Osteocyte (in vitro differentiated cells): Measurements from ENCODE around the gene DTL. TPM values are rescaled to one million over a fixed set of nuclear protein-coding genes. Genes with fewer than 3 reads are reported as not detected.

Experiments used
- DNase-seq: peaks from one replicate; pipeline ENCODE4 v3.0.0; 2021; ENCODE audit warnings: mixed read lengths; ENCODE audit not compliant: unreplicated experiment; ENCODE audit errors: extremely low spot score
- H3K27ac Mint-ChIP-seq: one replicate; pipeline ENCODE4 v1.8.0; 2021; ENCODE audit warnings: mild to moderate bottlenecking, mixed read lengths; ENCODE audit not compliant: unreplicated experiment
- H3K27me3 Mint-ChIP-seq: one replicate; pipeline ENCODE4 v1.8.0; 2021; ENCODE audit warnings: mixed read lengths; ENCODE audit not compliant: unreplicated experiment
- H3K36me3 Mint-ChIP-seq: one replicate; pipeline ENCODE4 v1.8.0; 2021; ENCODE audit warnings: mixed read lengths; ENCODE audit not compliant: unreplicated experiment
- H3K4me1 Mint-ChIP-seq: one replicate; pipeline ENCODE4 v1.8.0; 2021; ENCODE audit warnings: mixed read lengths; ENCODE audit not compliant: unreplicated experiment
- H3K4me3 Mint-ChIP-seq: one replicate; pipeline ENCODE4 v1.8.0; 2021; ENCODE audit warnings: mild to moderate bottlenecking, moderate library complexity, mixed read lengths; ENCODE audit not compliant: unreplicated experiment
- H3K9me3 Mint-ChIP-seq: one replicate; pipeline ENCODE4 v1.8.0; 2021; ENCODE audit warnings: mixed read lengths; ENCODE audit not compliant: unreplicated experiment
- total RNA-seq: library from RNA; stranded (reverse); gene quantifications from 2 replicates; pipeline ENCODE4 v1.2.1, GENCODE V29; 2021
- TF ChIP-seq, protein P1 (sequence below): fragments of 200-600 bp; sonication (generic); IDR thresholded peaks from 2 replicates; pipeline ENCODE4 v1.5.0; 2021; ENCODE audit warnings: antibody characterized with exemption, mild to moderate bottlenecking, moderate library complexity

The DTL gene
- total RNA-seq, 1 donor from 2014 or later = 6.7 TPM

DNA sequence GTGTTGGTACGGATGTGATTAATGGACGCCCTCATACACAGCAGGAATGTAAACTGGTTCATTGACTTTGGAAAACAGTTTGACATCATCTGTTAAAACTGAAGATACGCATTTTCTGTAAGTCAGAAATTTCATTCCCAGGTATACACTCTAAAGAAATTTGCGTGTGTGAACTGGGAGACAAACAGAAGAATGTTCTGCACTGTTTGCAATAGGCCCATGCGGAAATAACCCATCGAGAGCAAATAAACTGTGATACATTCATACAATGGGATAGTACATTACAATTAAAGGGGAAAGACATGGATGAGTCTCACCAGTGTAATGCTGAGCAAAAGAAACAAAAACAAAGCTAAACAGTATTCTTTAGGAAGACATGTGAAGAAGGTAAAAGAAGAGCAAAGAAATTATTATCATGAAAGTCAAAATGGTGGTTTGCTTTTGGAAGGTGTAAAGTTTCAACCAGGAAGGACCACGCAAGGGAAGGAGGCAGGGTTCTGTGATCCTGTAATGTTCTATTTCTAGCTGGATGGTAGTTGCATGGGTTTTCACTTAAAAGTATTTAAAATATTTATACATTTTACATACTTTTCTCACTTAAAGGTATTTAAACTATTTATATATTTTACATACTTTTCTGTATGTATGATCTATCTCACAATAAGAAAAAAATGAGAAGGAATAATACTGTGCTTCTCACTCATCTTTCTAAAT lies 30.5 kb upstream of the DTL start:
- H3K4me1 Mint-ChIP-seq = peaks cover 13% of the 10 kb centered on the region
- no peaks in the 10 kb centered on the region for H3K27me3 Mint-ChIP-seq
- TF ChIP-seq, protein P1, sequence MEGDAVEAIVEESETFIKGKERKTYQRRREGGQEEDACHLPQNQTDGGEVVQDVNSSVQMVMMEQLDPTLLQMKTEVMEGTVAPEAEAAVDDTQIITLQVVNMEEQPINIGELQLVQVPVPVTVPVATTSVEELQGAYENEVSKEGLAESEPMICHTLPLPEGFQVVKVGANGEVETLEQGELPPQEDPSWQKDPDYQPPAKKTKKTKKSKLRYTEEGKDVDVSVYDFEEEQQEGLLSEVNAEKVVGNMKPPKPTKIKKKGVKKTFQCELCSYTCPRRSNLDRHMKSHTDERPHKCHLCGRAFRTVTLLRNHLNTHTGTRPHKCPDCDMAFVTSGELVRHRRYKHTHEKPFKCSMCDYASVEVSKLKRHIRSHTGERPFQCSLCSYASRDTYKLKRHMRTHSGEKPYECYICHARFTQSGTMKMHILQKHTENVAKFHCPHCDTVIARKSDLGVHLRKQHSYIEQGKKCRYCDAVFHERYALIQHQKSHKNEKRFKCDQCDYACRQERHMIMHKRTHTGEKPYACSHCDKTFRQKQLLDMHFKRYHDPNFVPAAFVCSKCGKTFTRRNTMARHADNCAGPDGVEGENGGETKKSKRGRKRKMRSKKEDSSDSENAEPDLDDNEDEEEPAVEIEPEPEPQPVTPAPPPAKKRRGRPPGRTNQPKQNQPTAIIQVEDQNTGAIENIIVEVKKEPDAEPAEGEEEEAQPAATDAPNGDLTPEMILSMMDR = no peak
- no peak overlapping the region for H3K4me3 Mint-ChIP-seq
- H3K36me3 Mint-ChIP-seq = peaks cover 33% of the 10 kb centered on the region
- H3K9me3 Mint-ChIP-seq = no peaks in the 10 kb centered on the region
- no peak for DNase-seq
- peak overlapping the region; percentile 5 for H3K27ac Mint-ChIP-seq

DNA sequence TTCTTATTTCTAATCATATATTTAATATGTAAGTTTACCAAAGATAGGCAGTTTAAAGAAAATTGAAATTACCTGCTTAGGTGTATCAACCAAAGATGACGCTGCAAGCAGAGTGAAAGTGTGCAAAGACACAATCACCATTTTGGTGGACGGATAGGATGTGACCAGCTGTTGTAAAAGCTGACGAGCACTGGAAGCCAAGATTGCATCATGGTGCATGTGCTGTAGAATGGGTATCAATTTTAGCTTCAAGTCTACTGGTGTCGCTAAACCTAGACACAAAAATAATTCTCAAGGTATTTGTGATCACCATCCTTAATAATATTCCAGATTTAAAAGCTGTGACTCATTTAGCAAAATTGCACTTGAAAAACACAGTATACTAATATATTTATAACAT lies 28.4 kb upstream of the DTL start:
- Mint-ChIP-seq H3K36me3 (peaks cover 28% of the 10 kb centered on the region), H3K4me1 (peaks cover 13% of the 10 kb centered on the region), H3K27me3 (no peaks in the 10 kb centered on the region), H3K27ac (no peak overlapping the region), H3K9me3 (no peaks in the 10 kb centered on the region), H3K4me3 (no peak overlapping the region)
- TF ChIP-seq, protein P1 = no peak
- DNase-seq = no peak

DNA sequence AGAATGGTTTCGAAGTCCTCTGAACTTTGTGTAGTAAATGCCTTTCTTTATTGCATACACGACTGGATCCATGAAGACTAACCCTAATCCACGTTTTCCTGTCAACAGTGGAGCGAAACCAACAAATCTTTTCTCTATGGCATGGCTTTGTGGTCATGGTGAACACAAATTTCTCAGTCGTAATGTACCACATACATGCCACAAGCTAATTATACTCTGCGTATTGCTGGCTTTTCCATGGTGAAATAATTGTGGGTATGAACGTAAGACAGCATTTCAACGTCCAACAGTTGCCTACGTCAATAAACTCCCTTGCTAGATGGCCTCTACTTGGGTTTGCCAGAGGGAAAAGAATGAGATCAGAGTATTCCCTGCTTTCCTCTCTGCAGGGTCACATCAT lies 27.7 kb upstream of the DTL start:
- Mint-ChIP-seq H3K27ac (no peak overlapping the region), H3K27me3 (no peaks in the 10 kb centered on the region), H3K36me3 (peaks cover 26% of the 10 kb centered on the region), H3K9me3 (no peaks in the 10 kb centered on the region), H3K4me1 (peaks cover 13% of the 10 kb centered on the region), H3K4me3 (no peak overlapping the region)
- TF ChIP-seq, protein P1 = no peak
- no peak for DNase-seq

DNA sequence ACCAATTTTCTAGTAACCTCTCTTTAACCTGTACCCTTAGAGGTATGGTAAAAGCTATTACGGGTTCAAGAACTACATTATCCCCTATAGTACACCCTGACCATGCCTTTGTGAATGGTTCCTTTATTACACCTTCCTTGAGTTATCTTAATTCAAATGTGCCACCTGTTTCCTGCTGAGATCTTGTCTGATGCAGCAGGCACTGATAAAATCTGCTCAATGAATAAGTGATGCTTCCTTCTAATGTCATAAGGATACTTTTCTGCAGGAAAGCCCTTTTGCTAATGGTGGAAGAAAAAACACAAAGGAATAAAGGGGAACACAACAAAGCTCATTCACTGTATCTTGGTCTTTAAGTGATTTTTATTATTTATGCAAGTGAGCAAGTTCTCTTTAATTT lies 26.0 kb upstream of the DTL start:
- no peaks in the 10 kb centered on the region for H3K27me3 Mint-ChIP-seq
- TF ChIP-seq, protein P1 = no peak
- H3K36me3 Mint-ChIP-seq = peaks cover 17% of the 10 kb centered on the region
- H3K9me3 Mint-ChIP-seq = no peaks in the 10 kb centered on the region
- DNase-seq = no peak
- no peak overlapping the region for H3K4me3 Mint-ChIP-seq
- H3K4me1 Mint-ChIP-seq = peaks cover 13% of the 10 kb centered on the region
- H3K27ac Mint-ChIP-seq = no peak overlapping the region

DNA sequence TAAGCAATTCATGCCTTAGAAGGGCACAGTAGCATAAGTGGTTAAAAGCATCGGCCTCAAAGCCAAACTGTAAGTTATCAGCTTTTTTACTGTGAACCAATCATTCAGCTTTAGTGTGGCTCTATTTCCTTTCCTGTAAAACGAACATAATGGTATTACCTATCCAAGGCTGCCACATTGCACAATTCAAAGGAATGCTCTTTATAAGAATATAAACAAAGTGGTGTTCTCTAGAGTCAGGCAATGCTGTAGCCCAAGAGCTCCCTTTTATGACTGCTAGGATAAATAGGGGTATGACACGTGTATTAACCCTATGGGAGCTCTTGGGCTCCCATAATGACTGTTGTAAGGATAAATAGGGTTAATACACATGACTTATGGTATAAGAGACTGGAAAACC lies 25.5 kb upstream of the DTL start:
- Mint-ChIP-seq H3K27ac (no peak overlapping the region), H3K36me3 (peaks cover 17% of the 10 kb centered on the region), H3K9me3 (no peaks in the 10 kb centered on the region), H3K4me3 (no peak overlapping the region), H3K4me1 (peaks cover 11% of the 10 kb centered on the region), H3K27me3 (no peaks in the 10 kb centered on the region)
- TF ChIP-seq, protein P1 = no peak
- DNase-seq = no peak
